Activated CD8-positive, alpha-beta memory T cell treated with anti-CD3 and anti-CD28 coated beads, Interleukin-2, amount 50 U/mL, for 4 hours (primary cell): Measurements from ENCODE around the gene IL16.
"Not testable (repeated sequence)": the region's sequence is repeated elsewhere in the genome, so short reads cannot be mapped to it uniquely, and the experiment has no call there.

Experiments
- DNase-seq: peaks from one replicate; pipeline ENCODE4 v3.0.0-alpha.2; 2020

The IL16 gene

DNA sequence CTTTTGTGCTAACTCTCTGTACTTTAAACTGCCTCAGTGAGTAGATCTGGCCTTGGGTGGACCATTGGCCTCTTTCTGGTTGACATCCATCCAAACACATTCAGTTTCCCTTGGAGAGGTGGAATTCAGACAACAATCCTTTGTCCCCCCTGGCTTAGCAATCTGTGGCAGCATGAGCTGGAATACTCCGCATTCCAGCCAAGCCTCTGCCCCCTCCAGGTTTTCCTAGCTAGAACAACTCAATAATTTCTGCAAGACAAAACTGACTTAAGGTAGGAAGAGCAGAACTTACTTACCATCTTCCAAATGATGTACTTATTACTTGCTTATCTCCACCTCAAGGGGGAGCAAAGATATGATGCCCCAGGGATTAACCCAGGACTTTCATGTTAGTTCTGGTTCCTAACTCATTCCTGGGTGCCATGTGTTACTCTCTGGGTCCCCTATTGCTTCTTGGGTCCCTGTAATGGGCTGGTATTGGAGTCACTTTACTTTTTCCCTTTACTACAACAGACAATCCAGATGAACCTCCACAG is 21.8 kb upstream of the IL16 start:
- DNase-seq, result no peak

DNA sequence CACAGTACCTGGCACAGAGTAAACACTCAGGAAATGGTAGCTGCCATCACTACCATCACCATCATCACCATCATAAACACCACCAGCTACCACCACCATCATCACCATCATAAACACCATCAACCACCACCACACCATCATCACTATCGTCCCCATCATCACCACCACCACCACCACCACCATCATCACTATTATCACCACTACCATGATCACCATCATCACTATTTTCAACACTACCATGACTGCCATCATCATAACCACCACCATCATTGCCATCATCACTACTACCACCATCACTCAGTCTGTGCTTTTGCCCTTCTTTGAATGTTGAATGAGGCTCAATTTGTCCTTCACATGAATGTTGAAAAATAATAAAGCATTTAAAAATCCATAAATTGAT is 21.2 kb upstream of the IL16 start:
- no peak for DNase-seq

- DNase-seq, result no peak
These were observed 20.3 kb upstream of the IL16 start for GRCh38 chr15:81176291-81176893.

DNA sequence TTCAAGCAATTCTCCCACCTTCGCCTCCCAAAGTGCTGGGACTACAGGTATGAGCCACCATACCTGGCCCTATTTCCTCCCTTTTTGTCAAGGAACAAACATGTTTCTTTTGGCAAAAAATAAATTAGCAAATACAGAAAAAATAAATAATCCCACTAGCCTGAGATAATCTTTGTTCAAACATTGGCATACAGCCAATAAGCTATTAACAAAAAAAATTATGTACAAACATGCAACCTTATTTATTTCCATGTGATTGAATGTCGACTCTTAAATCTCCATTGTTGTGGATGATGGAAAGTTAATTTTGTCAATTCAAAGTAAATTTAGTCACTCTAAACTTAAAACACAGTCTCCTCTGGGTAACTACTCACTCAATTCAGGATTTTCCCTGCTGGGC is 18.3 kb upstream of the IL16 start:
- DNase-seq, result no peak

- no peak for DNase-seq
These were observed 15.5 kb upstream of the IL16 start for GRCh38 chr15:81181220-81181619.

DNA sequence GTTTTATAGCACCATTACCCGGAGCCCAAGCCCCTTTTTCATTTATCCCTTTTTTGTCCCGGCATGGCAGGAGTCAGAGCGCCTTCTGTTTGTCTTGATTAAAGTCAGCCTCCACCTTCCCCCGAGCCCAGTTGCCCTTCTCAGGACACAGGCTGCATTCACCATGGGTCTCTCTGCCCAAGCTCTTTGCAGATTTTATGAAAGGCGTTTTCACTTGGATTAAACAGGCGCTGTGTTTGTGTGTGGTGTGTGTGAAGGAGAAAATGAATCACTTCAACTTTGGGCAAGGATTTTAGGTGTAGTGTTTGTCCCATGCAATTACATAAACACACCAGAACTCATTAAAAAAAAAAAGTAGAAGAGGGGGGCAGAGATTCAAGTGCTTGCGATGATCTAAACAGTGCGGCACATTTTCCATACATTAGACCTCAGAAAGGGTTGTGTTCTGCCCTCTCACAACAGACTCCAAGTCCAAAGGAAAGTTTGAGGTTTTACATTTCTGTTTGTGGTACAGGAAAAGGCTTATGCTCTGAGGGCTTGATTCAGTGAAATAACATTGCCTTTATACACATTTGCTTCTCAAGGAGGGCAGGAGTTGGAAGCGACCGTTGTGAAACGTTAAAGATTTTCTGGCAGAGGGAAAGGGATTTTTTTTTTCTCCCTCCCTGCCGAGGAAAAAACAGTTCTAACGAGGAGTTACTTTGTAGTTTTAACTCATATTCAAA is 14.5 kb upstream of the IL16 start:
- DNase-seq, result no peak

DNA sequence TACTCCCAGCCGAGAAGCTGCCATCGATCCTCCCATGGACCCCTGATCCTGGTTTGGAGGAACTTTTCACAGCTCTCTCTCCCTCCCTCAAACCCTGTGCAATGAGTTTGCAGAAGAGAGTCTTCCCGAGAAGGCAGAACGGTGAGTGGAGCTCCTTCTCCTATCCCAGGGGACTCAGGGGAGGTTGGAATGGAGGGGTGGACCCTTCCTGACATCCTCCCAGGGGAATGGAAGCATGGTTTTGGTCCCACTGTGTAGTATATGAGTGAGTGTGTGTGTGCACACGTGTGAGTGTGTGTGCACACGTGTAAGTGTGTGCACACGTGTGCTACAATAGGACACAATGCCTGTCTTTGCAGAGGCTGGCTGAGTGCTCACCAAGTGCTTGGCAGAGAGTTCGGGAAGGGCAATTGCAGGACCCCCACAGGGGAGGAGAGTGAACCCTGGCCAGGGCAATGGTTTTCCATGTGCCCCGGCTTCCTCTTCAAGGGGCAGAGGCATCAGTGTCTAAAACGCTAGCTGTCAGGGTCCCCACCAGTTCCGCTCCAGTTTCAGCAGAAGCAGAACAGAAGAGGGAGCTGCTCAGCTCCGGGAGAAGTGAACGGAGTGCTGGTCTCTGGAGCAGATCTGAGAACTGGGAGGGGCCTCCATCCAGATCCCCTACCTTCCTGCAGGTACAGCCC is 13.8 kb upstream of the IL16 start:
- no peak for DNase-seq

DNA sequence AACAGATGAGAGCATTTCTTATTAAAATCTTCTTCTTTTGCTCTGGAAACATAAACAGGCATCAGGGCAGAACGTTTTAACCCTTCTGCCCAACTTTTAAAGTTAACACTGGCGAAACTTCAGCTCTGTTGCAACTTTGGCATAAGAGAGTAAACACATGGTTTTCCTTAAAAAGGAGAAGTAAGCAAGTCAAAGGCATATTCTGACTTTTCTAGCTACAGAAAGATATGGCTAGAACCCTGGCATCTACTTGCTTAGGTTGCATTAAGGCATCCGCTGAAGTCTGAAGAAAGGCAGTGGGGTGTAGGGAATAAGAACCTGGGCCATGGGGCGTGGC is 13.3 kb upstream of the IL16 start:
- DNase-seq, result no peak

DNA sequence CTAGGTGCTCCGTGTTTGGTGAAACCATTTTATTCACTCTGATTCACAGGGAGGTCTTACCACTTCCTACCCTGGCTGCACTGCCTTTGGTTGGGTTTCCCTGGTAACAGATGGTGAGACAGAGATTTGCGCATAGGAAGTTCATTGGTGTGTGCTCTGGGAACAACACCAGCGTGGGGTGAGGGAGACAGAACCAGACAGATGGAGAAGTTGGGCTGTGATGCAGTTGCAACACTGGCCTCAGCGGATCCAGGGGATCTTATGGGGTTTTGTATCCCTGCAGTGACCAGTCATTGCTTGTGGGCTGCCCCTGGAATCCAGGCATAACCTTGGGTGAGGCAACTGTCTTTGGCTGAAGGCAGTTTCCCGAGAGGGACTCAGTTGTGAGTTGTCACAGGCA is 12.5 kb upstream of the IL16 start:
- no peak for DNase-seq

GRCh38 chr15:81185631-81186295 is 10.9 kb upstream of the IL16 start:
- no peak for DNase-seq

- no peak for DNase-seq
These were observed 8.3 kb upstream of the IL16 start for GRCh38 chr15:81188354-81188753.

- DNase-seq, result no peak
These were observed 6.9 kb upstream of the IL16 start for GRCh38 chr15:81189583-81190283.

DNA sequence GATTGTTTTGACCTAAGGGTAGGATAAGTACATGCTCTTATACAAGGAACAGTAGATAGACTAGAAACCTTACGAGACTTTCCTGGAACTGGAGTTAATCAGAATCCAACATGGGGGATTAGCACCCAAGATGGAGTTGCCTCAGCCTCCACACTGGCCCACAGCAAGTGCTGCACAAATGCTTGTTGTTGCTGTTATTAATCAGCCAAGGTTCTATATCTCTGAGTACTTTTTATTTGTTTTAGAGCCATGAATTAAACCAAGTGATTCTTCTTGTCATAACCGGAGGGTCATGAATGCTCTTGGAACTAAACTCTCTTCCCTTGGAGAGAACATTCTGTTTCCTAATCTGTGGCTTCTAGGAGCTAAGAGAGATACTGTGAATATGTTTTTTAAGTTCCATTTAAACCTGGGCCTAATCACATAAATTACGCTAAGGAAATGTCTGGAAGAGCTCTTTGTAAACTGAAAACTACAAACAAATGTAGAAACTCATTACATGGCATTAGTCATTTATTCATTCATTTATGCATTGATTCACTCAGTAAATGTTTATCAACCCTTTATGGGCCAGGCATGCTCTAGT is 5.7 kb upstream of the IL16 start:
- no peak for DNase-seq

- DNase-seq, result no peak
These were observed 5.0 kb upstream of the IL16 start for GRCh38 chr15:81191701-81192100.

DNA sequence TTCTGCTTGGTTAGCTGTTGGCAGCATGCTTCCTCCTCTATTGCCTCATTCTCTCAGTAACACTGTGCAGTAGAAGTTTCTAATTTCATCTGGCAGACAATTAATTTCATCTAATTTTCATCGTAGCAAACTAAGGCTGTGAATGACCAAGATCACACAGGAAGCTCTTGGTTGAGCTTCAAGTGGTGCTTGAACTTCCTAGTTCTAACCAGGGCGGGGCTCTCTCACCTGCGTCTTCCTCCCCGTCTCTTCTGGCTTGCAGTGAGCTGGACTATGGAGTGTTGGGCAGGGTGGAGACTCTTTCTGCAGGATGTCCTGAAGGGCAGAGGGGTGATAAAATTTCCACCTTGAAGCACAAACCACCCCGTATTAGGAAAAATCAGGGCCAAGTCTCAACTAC is 2.0 kb upstream of the IL16 start:
- DNase-seq, result no peak

- DNase-seq, result no peak
These were observed 1.3 kb upstream of the IL16 start for GRCh38 chr15:81195339-81195864.

- DNase-seq, result no peak
These were observed 564 bp downstream of the IL16 start for GRCh38 chr15:81197255-81197630.

DNA sequence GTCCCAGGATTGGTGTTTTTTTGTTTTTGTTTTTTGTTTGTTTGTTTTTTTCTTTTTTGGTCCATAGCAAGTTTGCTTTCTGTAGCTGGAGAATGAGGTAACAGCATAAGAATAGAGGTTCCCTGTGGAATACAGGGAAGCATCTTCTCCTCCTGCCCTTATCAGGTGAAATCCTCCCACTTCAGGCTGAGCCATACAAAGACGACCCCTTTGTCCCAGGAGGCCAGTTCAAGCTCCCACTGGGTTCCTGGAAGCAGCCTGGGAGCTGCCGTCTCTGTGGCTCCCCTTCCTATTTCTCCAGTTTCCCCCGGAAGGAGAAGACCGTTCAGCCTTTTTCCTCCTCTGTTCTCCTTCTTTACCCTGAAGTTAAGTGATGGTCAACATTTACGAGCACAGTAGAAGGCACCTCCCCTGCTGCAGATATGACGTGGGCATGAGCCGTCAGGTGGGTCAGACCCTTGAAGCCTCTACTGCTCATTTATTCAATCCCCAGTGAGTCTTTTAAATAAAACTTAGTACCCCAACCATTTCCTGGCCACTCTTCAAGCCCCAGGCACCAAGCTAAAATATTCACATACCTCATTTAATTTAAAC is 1.1 kb downstream of the IL16 start:
- no peak for DNase-seq

GRCh38 chr15:81199031-81199779 is 2.5 kb downstream of the IL16 start:
- no peak for DNase-seq

DNA sequence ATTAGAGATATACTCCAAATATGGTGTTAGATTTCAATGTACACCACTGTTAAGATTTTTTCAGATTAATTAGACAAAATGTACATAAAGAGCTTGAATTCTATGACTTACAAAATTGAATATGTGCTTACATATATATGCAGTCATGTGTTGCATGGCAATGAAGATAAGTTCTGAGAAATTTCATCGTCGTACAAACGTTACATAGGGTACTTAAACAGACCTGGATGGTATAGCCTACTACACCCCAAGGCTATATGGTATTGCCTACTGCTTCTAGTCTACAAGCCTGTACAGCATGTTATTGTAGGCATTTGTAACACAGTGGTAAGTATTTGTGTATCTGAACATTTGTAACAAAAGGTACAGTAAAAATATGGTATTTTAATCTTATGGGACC is 9.3 kb downstream of the IL16 start:
- no peak for DNase-seq

- DNase-seq, result not testable (repeated sequence)
These were observed 11.3 kb downstream of the IL16 start for GRCh38 chr15:81207987-81208386.
